Activated CD4-positive, alpha-beta T cell treated with anti-CD3 and anti-CD28 coated beads, Interleukin-2, Interleukin-4, amounts not matched to agents 100 ng/mL and 50 ng/mL, durations not matched to agents 16 hours and 8 hours (primary cell): ENCODE results near the gene PDSS1.
"Not testable (repeated sequence)": the region's sequence is repeated elsewhere in the genome, so short reads cannot be mapped to it uniquely, and the experiment has no call there.

Experiments used
- DNase-seq: peaks from one replicate; pipeline ENCODE4 v3.0.0-alpha.2; 2020; ENCODE audit warnings: low spot score

The PDSS1 gene, protein sequence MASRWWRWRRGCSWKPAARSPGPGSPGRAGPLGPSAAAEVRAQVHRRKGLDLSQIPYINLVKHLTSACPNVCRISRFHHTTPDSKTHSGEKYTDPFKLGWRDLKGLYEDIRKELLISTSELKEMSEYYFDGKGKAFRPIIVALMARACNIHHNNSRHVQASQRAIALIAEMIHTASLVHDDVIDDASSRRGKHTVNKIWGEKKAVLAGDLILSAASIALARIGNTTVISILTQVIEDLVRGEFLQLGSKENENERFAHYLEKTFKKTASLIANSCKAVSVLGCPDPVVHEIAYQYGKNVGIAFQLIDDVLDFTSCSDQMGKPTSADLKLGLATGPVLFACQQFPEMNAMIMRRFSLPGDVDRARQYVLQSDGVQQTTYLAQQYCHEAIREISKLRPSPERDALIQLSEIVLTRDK

DNA sequence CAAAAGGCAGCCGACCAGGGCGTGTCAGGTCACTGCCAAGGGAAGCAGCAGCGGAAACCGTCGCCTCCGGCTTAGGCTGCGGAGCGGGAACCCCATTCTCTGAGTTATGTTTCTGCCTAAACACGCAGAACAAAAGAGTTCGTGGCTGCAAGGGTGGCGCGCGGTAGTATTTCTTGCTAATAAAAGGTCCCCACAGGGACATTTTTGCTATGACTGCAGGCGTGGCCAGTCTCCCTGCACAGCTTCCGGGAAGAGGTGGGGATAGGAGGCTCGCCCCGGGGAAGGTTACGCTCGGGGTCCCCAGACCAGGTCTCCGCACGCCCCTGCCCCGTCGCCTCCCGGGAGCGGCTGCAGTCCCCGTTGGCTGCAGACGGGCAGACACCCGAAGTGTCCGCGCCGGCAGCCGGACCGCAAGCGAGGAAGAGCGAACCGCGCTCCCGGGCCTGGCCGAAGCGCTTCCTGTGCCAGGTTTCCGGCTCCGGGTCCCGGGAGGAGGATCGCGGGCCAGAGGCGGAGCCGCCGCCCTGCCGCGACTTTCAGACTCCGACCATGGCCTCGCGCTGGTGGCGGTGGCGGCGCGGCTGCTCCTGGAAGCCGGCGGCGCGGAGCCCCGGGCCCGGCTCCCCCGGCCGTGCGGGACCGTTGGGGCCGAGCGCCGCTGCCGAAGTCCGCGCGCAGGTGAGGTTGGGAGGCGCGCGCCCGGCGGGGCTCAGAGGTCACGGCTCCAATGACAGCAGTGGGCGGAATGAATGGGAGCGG, at the start of gene PDSS1:
PDSS1 (plus strand) TSS at position 539 of the 759 bp plus-strand sequence; CDS start at position 550, 11 bp downstream.
- peak; percentile 72 for DNase-seq

DNA sequence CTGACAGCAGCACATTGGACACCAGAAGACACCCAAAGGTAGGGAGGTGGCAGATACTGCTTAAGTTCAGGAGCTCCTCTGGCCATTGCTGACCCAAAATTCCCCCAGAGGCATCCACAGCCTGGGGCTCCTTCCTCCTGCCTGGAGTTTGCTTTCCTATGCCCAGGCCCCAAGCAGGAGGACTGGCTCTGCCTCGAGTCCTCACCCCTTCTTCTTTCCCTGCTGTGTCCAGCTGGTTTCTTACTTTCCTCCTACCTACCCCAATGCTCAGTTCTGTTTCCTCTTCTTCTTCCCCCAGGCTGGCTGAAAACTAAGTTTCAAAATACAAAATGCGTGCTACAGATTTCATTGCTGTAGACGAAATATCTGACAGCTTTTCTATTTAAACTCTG, 49.3 kb upstream of the PDSS1 start:
- not testable (repeated sequence) for DNase-seq

DNA sequence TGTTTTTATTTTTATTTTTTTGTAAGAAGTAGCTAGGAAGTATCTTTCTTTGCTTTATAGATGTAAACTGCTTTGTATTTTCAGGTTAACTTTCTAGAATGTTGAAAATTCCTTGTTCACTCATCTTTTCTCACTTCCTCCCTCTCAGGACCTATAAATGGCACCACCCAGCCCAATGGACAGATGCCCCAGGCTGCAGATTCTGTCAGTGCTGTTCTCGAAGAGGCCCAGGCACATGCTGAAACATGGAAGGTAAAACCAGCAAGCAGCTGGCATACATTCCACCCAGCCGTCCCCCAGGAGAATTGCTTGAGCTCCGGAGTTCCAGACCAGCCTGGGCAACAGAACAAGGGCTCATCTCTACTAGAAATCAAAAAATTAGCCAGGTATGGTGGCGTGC, 47.1 kb upstream of the PDSS1 start:
- no peak for DNase-seq

DNA sequence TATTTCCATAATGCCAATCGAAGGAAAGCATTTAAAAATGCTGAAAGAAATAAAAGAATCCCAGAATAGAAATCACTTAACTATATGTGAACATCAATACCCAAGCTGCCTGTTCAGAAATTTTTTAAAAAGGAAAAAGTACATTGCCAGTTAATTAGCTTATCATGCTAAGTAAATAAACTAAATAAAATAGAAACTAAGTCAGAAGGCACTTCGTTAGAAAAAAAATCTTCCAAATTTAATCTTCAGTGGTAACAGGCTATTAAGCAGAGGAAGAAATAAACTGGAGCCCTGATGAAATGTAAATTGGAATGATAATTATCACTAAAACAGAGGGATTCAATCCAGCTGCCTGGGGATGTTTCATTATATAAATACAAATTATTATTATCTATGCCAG, 46.0 kb upstream of the PDSS1 start:
- not testable (repeated sequence) for DNase-seq

DNA sequence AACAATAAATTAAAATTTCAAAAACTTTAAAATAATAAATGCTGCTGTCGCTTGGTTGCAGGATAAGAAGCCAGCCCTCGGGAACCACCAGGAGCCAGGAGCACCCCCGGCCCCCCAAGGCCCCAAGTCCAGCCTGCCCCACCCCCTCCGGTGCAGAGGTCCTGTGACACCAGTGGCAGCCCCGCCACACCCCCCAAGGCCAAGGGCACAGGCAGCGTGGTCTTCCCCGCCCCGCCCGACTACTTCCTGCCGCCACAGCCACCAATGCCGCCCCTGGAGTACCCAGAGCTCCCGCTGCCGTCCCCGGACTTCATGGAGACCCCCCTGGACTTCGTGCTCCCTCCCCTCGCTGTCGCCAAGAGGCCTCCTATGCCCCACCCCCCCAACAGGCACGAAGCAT, 44.5 kb upstream of the PDSS1 start:
- DNase-seq: no peak

GRCh38 chr10:26655746-26656145, 41.8 kb upstream of the PDSS1 start:
- DNase-seq: no peak

DNA sequence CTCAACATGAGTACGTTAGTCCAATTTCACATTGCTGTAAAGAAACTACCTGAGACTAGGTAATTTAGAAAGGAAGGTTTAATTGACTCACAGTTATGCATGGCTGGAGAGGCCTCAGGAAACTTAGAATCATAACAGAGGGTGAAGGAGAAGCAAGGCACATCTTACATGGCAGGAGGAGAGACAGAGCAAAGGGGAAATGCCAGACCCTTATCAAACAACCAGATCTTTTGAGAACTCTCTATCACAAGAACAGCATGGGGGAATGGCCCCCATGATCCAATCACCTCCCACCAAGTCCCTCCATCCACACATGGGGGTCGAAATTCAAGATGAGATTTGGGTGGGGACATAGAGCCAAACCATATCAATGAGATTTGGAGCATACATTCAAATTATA, 34.6 kb upstream of the PDSS1 start:
- DNase-seq: no peak

DNA sequence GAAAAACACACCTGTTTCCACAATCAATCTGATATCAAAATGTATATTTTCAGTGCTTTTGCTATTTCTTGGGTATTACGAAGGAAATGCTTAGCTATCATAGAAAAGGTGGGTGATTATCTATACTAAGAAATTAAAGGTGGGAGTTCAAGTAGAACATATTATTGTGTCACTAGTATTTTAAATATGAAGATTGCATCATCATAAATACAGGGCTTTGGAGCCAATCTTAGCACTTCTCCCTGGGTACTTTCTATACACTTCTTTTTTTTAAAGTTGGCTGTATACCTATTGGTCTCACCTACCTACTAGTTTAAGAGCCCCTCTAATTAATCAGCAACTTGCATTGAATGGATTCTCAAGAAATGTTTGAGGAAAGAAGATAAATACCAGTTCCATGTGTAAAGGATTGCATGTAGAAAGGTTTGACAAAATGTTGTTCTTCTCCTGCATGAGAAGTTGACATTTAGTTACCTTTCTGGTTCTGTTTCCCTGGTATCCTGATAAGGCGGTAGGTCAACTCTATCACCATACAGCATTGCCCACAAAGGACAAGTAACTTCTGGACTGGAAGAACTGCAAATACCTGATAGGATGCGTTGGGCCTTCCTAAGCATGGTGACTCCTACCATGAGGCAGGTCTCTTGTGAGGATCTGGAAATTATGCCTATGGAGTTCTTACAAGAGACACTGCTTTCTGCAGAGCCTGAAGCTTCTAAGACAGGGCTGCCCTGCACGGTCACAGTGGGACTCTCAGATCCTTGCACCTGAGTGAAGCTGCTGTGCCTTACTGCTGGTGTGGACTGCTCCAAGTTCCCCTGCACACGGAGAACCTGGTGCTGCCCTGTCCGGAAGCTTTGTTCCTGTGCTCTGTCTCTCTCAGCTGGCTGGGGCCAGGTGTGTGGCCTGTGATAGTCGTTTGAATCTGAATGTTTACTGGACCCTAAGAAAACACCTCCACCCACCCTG, 32.1 kb upstream of the PDSS1 start:
- no peak for DNase-seq

- DNase-seq: no peak
Measured at GRCh38 chr10:26675873-26676257, 21.6 kb upstream of the PDSS1 start.

DNA sequence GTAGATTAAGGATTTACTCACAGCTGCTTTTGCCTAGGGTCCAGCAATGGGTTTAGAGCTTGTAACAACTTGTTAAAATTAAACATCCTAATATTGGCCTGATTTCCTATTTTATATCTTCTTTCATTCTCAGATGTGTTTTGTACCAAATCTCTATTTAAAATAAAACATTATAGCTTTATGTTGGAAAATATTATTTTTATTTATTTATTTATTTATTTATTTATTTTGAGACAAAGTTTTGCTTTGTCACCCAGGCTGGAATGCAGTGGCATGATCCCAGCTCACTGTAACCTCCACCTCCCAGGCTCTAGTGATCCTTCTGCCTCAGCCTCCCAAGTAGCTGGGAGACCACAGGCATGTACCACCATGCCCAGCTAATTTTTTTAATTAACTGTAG, 17.9 kb upstream of the PDSS1 start:
- DNase-seq: no peak

DNA sequence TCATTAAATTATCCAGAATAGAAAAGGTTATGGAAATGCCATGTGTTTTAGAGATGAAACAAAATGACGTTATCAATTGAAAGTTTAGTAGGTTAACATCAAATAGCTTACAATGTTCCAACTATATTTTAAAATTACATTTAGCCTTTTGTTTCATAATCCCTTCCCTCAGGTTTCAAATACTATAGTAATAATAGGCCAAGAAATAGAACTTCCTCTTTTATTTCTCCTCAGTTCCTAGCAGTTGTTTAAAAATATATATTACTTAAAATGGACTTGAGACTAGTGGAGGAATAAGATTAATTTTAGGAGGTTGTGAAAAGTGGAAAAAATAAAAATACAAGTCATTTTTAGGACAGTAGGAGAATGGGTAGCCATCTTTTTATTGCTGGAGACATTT, 16.4 kb upstream of the PDSS1 start:
- no peak for DNase-seq

GRCh38 chr10:26681971-26682370, 15.5 kb upstream of the PDSS1 start:
- not testable (repeated sequence) for DNase-seq

GRCh38 chr10:26682931-26683330, 14.6 kb upstream of the PDSS1 start:
- no peak for DNase-seq

- peak; percentile 62 for DNase-seq
Measured at GRCh38 chr10:26684667-26685264, 12.7 kb upstream of the PDSS1 start.

- DNase-seq: no peak
Measured at GRCh38 chr10:26685441-26685840, 12.1 kb upstream of the PDSS1 start.

DNA sequence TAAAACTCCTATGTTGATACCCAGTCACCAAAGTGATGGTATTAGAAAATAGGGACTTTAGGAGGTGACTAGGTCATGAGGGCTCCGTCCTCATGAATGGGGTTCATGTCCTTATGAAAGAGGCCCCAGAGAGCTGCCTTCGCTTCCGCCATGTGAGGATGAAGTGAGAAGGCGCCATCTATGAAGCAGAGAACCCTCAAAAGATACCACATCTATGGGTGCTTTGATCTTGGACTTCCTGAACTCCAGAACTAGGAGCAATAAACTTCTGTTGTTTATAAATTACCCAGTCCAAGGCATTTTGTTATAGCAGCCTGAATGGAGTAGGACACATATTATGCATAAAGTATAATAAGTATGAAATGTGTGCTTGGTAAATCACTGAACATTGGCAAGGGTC, 8.1 kb upstream of the PDSS1 start:
- DNase-seq: no peak

DNA sequence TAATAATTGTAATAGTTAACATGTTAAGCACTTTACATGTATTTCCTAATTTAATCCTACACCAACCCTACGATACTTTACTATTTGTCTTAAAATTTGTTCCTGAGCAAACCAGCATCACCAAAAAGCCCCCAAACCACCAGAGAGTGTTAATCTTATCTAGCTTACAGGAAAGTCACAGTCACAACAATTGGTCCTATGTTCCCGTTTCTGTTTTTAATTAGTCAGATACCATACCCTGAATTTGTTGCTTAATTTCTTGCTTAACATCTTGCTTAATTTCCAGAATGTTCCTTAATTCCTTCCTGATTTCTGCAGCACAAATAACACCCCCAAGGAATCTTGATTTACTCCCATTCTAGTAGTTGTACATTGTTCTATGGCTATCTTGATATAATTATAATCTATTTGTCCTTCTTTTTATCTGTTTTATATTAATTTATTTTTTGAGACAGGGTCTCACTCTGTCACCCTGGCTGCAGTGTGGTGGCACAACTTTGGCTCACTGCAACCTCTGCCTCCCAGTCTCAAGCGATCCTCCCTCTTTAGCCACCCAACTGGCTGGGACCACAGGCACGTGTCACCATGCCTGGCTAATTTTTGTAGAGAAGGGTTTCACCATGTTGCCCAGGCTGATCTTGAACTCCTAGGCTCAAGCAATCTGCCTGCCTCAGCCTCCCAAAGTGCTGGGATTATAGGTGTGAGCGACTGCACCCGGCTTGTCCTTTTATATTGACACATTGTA, 6.6 kb upstream of the PDSS1 start:
- DNase-seq: no peak

DNA sequence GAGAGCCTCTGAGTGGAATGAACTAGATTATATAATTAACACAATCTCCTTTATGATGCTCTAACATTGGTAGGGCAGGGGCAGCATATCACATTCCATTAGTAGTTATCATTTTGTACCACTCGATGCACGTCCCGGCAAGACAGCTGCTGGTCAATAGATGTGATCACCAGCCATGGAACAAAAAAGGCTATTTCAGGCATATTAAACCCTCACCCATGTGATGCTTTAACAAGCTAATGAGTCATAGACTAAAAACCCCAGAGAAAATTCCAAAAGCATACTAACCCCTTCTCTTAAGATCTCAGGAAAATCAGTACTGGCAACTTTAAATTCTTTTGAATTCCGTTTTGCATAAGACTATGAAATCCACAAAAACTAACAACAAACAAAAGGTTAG, 3.0 kb upstream of the PDSS1 start:
- DNase-seq: not testable (repeated sequence)

GRCh38 chr10:26696786-26697162, 727 bp upstream of the PDSS1 start:
- DNase-seq: peak; percentile 56

DNA sequence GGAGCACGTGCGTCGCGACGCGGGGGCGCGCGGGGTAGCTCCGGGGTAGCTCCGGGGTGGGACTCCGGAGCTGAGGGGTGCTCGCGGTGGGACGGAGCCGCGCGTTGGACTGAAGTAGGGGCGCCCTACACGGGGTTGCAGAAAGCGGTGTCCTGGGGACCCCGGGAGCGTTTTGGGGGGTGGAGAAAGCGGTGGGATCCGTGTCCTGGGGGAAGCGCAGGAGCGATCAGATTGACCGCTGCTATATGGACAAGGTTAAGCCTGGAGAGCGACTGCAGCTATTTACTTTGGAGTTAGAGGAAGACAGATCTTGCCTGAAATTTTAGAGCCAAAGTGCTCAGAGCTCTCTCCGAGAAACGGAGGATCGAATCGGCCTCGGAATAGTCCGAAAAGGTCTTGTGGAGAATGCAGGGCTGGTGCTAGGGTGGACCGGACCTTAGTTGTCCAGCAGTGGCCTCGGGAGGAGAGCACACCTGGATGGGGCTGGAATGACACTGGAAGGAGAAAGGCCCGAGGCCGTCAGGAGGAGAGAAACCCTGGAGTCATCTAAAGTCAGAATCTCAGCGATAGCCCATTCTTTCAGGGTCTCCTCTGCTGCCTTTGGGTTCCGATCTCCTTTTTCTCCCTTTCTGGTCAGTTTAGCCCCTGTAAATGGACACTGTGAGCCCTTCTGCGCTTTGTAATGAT, 564 bp downstream of the PDSS1 start:
- DNase-seq: no peak

GRCh38 chr10:26698909-26699308, 1.4 kb downstream of the PDSS1 start:
- no peak for DNase-seq
